Nephron progenitor cell (in vitro differentiated cells): Measurements from ENCODE around the gene OR2Z1.
"Not testable (repeated sequence)": the region's sequence is repeated elsewhere in the genome, so short reads cannot be mapped to it uniquely, and the experiment has no call there.

Experiments used
- DNase-seq: peaks from one replicate; pipeline ENCODE4 v3.0.0; 2021
- H3K27ac Mint-ChIP-seq: 2 replicates; pipeline ENCODE4 v1.8.0; 2021; ENCODE audit warnings: mild to moderate bottlenecking, moderate library complexity, mixed read lengths
- H3K27me3 Mint-ChIP-seq: 2 replicates; pipeline ENCODE4 v1.8.0; 2021; ENCODE audit warnings: mild to moderate bottlenecking, low read depth, mixed read lengths; ENCODE audit not compliant: poor library complexity
- H3K36me3 Mint-ChIP-seq: 2 replicates; pipeline ENCODE4 v1.8.0; 2021; ENCODE audit warnings: low read depth, mixed read lengths
- H3K4me1 Mint-ChIP-seq: 2 replicates; pipeline ENCODE4 v1.8.0; 2021; ENCODE audit warnings: mixed read lengths
- H3K4me3 Mint-ChIP-seq: 2 replicates; pipeline ENCODE4 v1.8.0; 2021; ENCODE audit warnings: mild to moderate bottlenecking, moderate library complexity, mixed read lengths
- H3K9me3 Mint-ChIP-seq: 2 replicates; pipeline ENCODE4 v1.8.0; 2021; ENCODE audit warnings: mild to moderate bottlenecking, moderate library complexity, mixed read lengths

The OR2Z1 gene

GRCh38 chr19:8773587-8773986, 52.2 kb downstream of the OR2Z1 start:
- not testable (repeated sequence) for H3K4me3 Mint-ChIP-seq, H3K4me1 Mint-ChIP-seq, DNase-seq, H3K27me3 Mint-ChIP-seq, H3K27ac Mint-ChIP-seq, H3K36me3 Mint-ChIP-seq, H3K9me3 Mint-ChIP-seq
